WTC11 (cell line): ENCODE results near the gene GALNT12. TPM values are rescaled to one million over a fixed set of nuclear protein-coding genes. Genes with fewer than 3 reads are reported as not detected.

ENCODE experiments used
- ATAC-seq: fragments of 200-7000 bp; cut with Tn5 transposase; 2 replicates; pipeline ENCODE4 v1.10.0; 2021; ENCODE audit warnings: mild to moderate bottlenecking, moderate library complexity
- CTCF ChIA-PET: fragments of 300-600 bp; sonication (Branson Sonifier 250); formaldehyde crosslinking; loops from one replicate; lab custom pipeline; 2021; ENCODE audit warnings: antibody characterized with exemption; lab: Charles Lee
- POLR2A ChIA-PET: fragments of 350-600 bp; sonication (Branson Sonifier 250); formaldehyde crosslinking; loops from one replicate; lab custom pipeline; 2021; ENCODE audit warnings: antibody characterized with exemption; lab: Charles Lee
- DNase-seq: peaks from one replicate; pipeline ENCODE4 v3.0.0; 2021; ENCODE audit warnings: low spot score
- H3K27ac Mint-ChIP-seq: 2 replicates; pipeline ENCODE4 v1.8.0; 2021; ENCODE audit warnings: mixed read lengths
- H3K27me3 Mint-ChIP-seq: 2 replicates; pipeline ENCODE4 v1.8.0; 2021; ENCODE audit warnings: low read depth, mild to moderate bottlenecking, moderate library complexity, mixed read lengths
- H3K36me3 Mint-ChIP-seq: 2 replicates; pipeline ENCODE4 v1.8.0; 2021; ENCODE audit warnings: mixed read lengths
- H3K4me1 Mint-ChIP-seq: 2 replicates; pipeline ENCODE4 v1.8.0; 2022; ENCODE audit warnings: mixed read lengths
- H3K4me3 Mint-ChIP-seq: 2 replicates; pipeline ENCODE4 v1.8.0; 2021; ENCODE audit warnings: mild to moderate bottlenecking, moderate library complexity, mixed read lengths
- H3K9me3 Mint-ChIP-seq: 2 replicates; pipeline ENCODE4 v1.8.0; 2021; ENCODE audit warnings: mixed read lengths
- ELF4 ChIP-seq: sonication (generic); formaldehyde crosslinking; IDR thresholded peaks from 2 replicates; pipeline ENCODE4 v1.8.1; 2022; ENCODE audit warnings: low read depth, mild to moderate bottlenecking, moderate library complexity, missing genetic modification reagents
- NFATC4 ChIP-seq: fragments of 250-450 bp; sonication (Bioruptor Pico); IDR thresholded peaks from 2 replicates; pipeline ENCODE4 v1.9.0; 2021; ENCODE audit warnings: mild to moderate bottlenecking
- OVOL2 ChIP-seq: fragments of 250-450 bp; sonication (Bioruptor Pico); IDR thresholded peaks from 2 replicates; pipeline ENCODE4 v1.9.0; 2021; ENCODE audit warnings: mild to moderate bottlenecking, borderline replicate concordance
- PRRX2 ChIP-seq: fragments of 250-450 bp; sonication (Bioruptor Pico); IDR thresholded peaks from 2 replicates; pipeline ENCODE4 v1.8.0; 2021; ENCODE audit warnings: mild to moderate bottlenecking
- SMAD4 ChIP-seq: sonication (generic); formaldehyde crosslinking; IDR thresholded peaks from 2 replicates; pipeline ENCODE4 v1.8.0; 2022; ENCODE audit warnings: mild to moderate bottlenecking, missing genetic modification reagents
- SOX15 ChIP-seq: fragments of 250-450 bp; sonication (Bioruptor Pico); IDR thresholded peaks from 2 replicates; pipeline ENCODE4 v1.9.0; 2021; ENCODE audit warnings: mild to moderate bottlenecking
- TP53 ChIP-seq: sonication (generic); formaldehyde crosslinking; IDR thresholded peaks from 2 replicates; pipeline ENCODE4 v1.8.1; 2023; ENCODE audit warnings: mild to moderate bottlenecking, missing genetic modification reagents
- ZNF138 ChIP-seq: sonication (generic); formaldehyde crosslinking; conservative IDR thresholded peaks from 2 replicates; pipeline ENCODE4 v1.8.1; 2022; ENCODE audit warnings: mild to moderate bottlenecking, moderate library complexity, missing genetic modification reagents
- total RNA-seq: library from RNA; stranded (reverse); gene quantifications from 3 replicates; pipeline ENCODE4 v1.2.3, GENCODE V29; 2021
- TF ChIP-seq, protein P1 (sequence below): sonication (generic); formaldehyde crosslinking; IDR thresholded peaks from 2 replicates; pipeline ENCODE4 v1.8.1; 2023; ENCODE audit warnings: mild to moderate bottlenecking, missing genetic modification reagents, moderate library complexity
- TF ChIP-seq, protein P2 (sequence below): fragments of 250-450 bp; sonication (Bioruptor Pico); IDR thresholded peaks from 2 replicates; pipeline ENCODE4 v1.9.0; 2021; ENCODE audit warnings: mild to moderate bottlenecking
- TF ChIP-seq, protein P3 (sequence below): sonication (generic); formaldehyde crosslinking; IDR thresholded peaks from 2 replicates; pipeline ENCODE4 v1.8.0; 2022; ENCODE audit warnings: mild to moderate bottlenecking, missing genetic modification reagents
- TF ChIP-seq, protein P4 (sequence below): fragments of 200-600 bp; IDR thresholded peaks from 2 replicates; pipeline ENCODE4 v1.8.0; 2022; ENCODE audit warnings: antibody characterized with exemption
- TF ChIP-seq, protein P5 (sequence below): sonication (generic); formaldehyde crosslinking; conservative IDR thresholded peaks from 2 replicates; pipeline ENCODE4 v1.8.1; 2022; ENCODE audit warnings: mild to moderate bottlenecking, missing genetic modification reagents
- TF ChIP-seq, protein P6 (sequence below): sonication (generic); formaldehyde crosslinking; conservative IDR thresholded peaks from 2 replicates; pipeline ENCODE4 v1.8.1; 2023; ENCODE audit warnings: mild to moderate bottlenecking, low read depth, missing genetic modification reagents, moderate library complexity
- TF ChIP-seq, protein P7 (sequence below): fragments of 250-450 bp; sonication (Bioruptor Pico); IDR thresholded peaks from 2 replicates; pipeline ENCODE4 v1.9.0; 2021; ENCODE audit warnings: mild to moderate bottlenecking

The GALNT12 gene
- total RNA-seq, 1 experiment from 2014 or later: 19.3 TPM

DNA sequence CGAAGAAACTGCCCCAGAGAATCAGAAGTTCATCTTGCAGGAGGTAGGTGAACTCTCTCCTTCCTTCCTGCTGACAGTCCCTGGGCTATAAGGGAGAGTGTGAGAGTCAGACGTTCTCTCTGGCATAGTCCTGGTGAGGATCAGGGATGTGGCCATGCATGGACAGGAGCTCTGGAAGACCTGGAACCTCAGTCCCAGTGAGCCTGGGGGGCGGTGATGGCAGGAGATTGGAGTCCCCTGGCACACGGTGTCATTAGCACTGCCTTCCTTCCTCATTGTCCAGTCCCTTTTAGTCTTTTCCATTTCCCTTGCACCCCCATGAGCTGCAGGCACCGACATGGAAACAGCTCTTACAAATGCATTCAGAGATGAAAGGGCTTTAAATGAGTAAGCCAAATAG is 38.6 kb downstream of the GALNT12 start:
- CTCF ChIA-PET: no interaction called here
- Mint-ChIP-seq H3K27me3 (no peaks in the 10 kb centered on the region), H3K9me3 (no peaks in the 10 kb centered on the region)
- DNase-seq: no peak
- TF ChIP-seq, protein P1, sequence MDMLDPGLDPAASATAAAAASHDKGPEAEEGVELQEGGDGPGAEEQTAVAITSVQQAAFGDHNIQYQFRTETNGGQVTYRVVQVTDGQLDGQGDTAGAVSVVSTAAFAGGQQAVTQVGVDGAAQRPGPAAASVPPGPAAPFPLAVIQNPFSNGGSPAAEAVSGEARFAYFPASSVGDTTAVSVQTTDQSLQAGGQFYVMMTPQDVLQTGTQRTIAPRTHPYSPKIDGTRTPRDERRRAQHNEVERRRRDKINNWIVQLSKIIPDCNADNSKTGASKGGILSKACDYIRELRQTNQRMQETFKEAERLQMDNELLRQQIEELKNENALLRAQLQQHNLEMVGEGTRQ (CRISPR knock-in tag): no peak
- no peak for TF ChIP-seq NFATC4
- TF ChIP-seq, all 79 proteins: peak for 0
- POLR2A ChIA-PET: no interaction called here
- H3K4me1 Mint-ChIP-seq: peaks cover 12% of the 10 kb centered on the region
- no peak overlapping the region for H3K4me3 Mint-ChIP-seq
- H3K27ac Mint-ChIP-seq: no peak overlapping the region
- no peak for ATAC-seq
- H3K36me3 Mint-ChIP-seq: peaks cover 8% of the 10 kb centered on the region

DNA sequence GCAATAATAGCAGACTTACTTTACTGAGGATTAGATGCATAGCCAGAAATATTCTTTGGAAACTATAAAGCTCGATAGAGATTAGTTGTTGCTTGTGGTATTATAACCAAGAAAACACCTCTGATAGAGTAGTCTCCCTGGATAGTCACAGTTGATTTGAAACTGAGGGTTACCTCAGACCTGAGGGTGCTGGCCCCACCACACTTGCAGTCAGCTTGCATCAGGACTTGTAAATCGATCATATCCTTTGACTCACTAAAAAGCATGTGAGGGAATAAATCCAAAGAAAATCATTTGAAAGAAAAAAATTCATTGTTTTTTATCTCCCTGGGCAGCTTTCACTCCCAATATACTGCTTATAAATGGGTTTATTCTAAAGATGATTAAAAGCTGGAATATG is 39.4 kb downstream of the GALNT12 start:
- TF ChIP-seq, protein P2, sequence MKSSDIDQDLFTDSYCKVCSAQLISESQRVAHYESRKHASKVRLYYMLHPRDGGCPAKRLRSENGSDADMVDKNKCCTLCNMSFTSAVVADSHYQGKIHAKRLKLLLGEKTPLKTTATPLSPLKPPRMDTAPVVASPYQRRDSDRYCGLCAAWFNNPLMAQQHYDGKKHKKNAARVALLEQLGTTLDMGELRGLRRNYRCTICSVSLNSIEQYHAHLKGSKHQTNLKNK: no peak
- H3K4me1 Mint-ChIP-seq: peaks cover 12% of the 10 kb centered on the region
- H3K27me3 Mint-ChIP-seq: no peaks in the 10 kb centered on the region
- DNase-seq: no peak
- H3K4me3 Mint-ChIP-seq: no peak overlapping the region
- no peak overlapping the region for H3K27ac Mint-ChIP-seq
- ATAC-seq: no peak
- peaks cover 7% of the 10 kb centered on the region for H3K36me3 Mint-ChIP-seq
- ChIA-PET CTCF (interaction anchor here (1.4 kb wide), 1 partner anchor 292 kb away, joined by 7 read pairs; no protein-coding TSS in a partner anchor), POLR2A (no interaction called here)
- no peaks in the 10 kb centered on the region for H3K9me3 Mint-ChIP-seq

DNA sequence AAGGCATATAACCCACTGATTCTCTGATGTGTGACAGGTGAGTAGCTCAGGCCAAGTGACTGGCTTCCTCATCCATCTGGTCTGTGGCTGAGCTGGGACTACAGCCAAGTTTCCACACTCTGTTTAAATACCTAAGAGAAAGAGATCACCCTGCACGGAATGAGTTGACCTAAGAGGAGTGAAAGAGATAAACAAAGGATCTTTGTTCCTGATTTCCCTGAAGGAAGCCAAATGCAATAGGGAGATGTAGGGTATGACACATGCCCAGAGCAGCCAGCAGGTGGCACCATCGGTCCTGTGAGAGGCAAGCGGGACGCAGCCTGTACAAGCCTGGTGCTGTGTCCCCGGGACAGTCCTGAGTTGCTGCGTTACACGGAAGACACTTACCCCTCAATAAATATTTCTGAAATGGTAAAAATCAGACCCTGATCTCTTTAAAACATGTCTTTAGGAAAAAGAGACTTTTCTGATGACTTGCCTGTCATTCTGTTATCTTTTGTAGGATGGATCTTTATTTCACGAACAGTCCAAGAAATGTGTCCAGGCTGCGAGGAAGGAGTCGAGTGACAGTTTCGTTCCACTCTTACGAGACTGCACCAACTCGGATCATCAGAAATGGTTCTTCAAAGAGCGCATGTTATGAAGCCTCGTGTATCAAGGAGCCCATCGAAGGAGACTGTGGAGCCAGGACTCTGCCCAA is 41.1 kb downstream of the GALNT12 start:
- ChIA-PET POLR2A (interaction anchor here (0.8 to 1.4 kb wide), 2 partner anchors 197 to 292 kb away, joined by 3 read pairs; no protein-coding TSS in a partner anchor), CTCF (interaction anchor here (0.6 to 4.0 kb wide), 11 partner anchors 9 to 1166 kb away, joined by 3 to 42 read pairs (median 3); no protein-coding TSS in a partner anchor)
- H3K4me1 Mint-ChIP-seq: peaks cover 12% of the 10 kb centered on the region
- TF ChIP-seq, protein P3, sequence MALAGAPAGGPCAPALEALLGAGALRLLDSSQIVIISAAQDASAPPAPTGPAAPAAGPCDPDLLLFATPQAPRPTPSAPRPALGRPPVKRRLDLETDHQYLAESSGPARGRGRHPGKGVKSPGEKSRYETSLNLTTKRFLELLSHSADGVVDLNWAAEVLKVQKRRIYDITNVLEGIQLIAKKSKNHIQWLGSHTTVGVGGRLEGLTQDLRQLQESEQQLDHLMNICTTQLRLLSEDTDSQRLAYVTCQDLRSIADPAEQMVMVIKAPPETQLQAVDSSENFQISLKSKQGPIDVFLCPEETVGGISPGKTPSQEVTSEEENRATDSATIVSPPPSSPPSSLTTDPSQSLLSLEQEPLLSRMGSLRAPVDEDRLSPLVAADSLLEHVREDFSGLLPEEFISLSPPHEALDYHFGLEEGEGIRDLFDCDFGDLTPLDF (CRISPR knock-in tag): no peak
- TF ChIP-seq, protein P4, sequence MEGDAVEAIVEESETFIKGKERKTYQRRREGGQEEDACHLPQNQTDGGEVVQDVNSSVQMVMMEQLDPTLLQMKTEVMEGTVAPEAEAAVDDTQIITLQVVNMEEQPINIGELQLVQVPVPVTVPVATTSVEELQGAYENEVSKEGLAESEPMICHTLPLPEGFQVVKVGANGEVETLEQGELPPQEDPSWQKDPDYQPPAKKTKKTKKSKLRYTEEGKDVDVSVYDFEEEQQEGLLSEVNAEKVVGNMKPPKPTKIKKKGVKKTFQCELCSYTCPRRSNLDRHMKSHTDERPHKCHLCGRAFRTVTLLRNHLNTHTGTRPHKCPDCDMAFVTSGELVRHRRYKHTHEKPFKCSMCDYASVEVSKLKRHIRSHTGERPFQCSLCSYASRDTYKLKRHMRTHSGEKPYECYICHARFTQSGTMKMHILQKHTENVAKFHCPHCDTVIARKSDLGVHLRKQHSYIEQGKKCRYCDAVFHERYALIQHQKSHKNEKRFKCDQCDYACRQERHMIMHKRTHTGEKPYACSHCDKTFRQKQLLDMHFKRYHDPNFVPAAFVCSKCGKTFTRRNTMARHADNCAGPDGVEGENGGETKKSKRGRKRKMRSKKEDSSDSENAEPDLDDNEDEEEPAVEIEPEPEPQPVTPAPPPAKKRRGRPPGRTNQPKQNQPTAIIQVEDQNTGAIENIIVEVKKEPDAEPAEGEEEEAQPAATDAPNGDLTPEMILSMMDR: peak; percentile 89
- TF ChIP-seq TP53 (CRISPR knock-in tag): no peak
- ATAC-seq (peak; percentile 99), DNase-seq (peak; percentile 91)
- H3K4me3 Mint-ChIP-seq: no peak overlapping the region
- H3K27me3 Mint-ChIP-seq: no peaks in the 10 kb centered on the region
- peaks cover 5% of the 10 kb centered on the region for H3K36me3 Mint-ChIP-seq
- H3K27ac Mint-ChIP-seq: no peak overlapping the region
- H3K9me3 Mint-ChIP-seq: no peaks in the 10 kb centered on the region

DNA sequence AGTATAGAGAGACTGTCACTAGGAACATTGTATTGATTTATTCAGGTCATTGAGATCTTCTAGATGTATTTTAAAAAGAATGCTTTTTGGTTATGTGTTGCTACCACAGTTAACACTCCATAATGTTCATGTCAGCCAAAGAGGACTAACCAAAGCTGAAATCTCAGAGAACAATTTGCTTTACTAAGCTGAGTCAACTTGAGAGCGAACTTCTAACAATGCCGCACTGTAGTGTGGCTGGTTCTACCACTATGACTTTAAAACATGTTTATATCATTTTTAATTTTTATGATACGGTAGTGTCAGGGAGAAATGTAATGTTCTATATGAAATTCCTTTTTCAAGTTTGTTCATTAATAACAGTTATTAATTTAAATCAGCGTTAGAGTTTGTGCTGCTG is 42.1 kb downstream of the GALNT12 start:
- Mint-ChIP-seq H3K4me1 (peaks cover 12% of the 10 kb centered on the region), H3K27ac (no peak overlapping the region), H3K4me3 (no peak overlapping the region), H3K9me3 (no peaks in the 10 kb centered on the region), H3K36me3 (peaks cover 5% of the 10 kb centered on the region), H3K27me3 (no peaks in the 10 kb centered on the region)
- ATAC-seq (no peak), DNase-seq (no peak)
- CTCF ChIA-PET: interaction anchor here (0.6 to 4.0 kb wide), 3 partner anchors 148 to 1165 kb away, joined by 3 to 42 read pairs (median 14); no protein-coding TSS in a partner anchor
- POLR2A ChIA-PET: no interaction called here
- no peak for TF ChIP-seq PRRX2 (CRISPR knock-in tag)
- no peak for TF ChIP-seq OVOL2 (CRISPR knock-in tag)
- no peak for TF ChIP-seq SMAD4
- TF ChIP-seq, protein P5, sequence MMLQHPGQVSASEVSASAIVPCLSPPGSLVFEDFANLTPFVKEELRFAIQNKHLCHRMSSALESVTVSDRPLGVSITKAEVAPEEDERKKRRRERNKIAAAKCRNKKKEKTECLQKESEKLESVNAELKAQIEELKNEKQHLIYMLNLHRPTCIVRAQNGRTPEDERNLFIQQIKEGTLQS (CRISPR knock-in tag): no peak
- TF ChIP-seq, protein P6, sequence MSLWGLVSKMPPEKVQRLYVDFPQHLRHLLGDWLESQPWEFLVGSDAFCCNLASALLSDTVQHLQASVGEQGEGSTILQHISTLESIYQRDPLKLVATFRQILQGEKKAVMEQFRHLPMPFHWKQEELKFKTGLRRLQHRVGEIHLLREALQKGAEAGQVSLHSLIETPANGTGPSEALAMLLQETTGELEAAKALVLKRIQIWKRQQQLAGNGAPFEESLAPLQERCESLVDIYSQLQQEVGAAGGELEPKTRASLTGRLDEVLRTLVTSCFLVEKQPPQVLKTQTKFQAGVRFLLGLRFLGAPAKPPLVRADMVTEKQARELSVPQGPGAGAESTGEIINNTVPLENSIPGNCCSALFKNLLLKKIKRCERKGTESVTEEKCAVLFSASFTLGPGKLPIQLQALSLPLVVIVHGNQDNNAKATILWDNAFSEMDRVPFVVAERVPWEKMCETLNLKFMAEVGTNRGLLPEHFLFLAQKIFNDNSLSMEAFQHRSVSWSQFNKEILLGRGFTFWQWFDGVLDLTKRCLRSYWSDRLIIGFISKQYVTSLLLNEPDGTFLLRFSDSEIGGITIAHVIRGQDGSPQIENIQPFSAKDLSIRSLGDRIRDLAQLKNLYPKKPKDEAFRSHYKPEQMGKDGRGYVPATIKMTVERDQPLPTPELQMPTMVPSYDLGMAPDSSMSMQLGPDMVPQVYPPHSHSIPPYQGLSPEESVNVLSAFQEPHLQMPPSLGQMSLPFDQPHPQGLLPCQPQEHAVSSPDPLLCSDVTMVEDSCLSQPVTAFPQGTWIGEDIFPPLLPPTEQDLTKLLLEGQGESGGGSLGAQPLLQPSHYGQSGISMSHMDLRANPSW (CRISPR knock-in tag): no peak
- TF ChIP-seq, protein P7, sequence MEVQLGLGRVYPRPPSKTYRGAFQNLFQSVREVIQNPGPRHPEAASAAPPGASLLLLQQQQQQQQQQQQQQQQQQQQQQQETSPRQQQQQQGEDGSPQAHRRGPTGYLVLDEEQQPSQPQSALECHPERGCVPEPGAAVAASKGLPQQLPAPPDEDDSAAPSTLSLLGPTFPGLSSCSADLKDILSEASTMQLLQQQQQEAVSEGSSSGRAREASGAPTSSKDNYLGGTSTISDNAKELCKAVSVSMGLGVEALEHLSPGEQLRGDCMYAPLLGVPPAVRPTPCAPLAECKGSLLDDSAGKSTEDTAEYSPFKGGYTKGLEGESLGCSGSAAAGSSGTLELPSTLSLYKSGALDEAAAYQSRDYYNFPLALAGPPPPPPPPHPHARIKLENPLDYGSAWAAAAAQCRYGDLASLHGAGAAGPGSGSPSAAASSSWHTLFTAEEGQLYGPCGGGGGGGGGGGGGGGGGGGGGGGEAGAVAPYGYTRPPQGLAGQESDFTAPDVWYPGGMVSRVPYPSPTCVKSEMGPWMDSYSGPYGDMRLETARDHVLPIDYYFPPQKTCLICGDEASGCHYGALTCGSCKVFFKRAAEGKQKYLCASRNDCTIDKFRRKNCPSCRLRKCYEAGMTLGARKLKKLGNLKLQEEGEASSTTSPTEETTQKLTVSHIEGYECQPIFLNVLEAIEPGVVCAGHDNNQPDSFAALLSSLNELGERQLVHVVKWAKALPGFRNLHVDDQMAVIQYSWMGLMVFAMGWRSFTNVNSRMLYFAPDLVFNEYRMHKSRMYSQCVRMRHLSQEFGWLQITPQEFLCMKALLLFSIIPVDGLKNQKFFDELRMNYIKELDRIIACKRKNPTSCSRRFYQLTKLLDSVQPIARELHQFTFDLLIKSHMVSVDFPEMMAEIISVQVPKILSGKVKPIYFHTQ (CRISPR knock-in tag): no peak
- TF ChIP-seq, protein P2: no peak
- no peak for TF ChIP-seq ELF4 (CRISPR knock-in tag)
- TF ChIP-seq, protein P1 (CRISPR knock-in tag): no peak
- TF ChIP-seq SOX15 (CRISPR knock-in tag): no peak
- no peak for TF ChIP-seq ZNF138
